Trophoblast cell (in vitro differentiated cells and primary cell): ENCODE data around the gene OR52A5.
"Not testable (repeated sequence)": the region's sequence is repeated elsewhere in the genome, so short reads cannot be mapped to it uniquely, and the experiment has no call there.

Experiments
- DNase-seq, 2 donors: peaks; one replicate each; pipeline ENCODE4 v3.0.0-alpha.2; 2016
- H2AFZ ChIP-seq: 2 replicates; pipeline ENCODE4 v1.6.1; 2013; ENCODE audit warnings: low read length, moderate library complexity, mild to moderate bottlenecking; ENCODE audit not compliant: insufficient read depth, poor library complexity
- H2AK5ac ChIP-seq: 2 replicates; pipeline ENCODE4 v1.6.1; 2013; ENCODE audit warnings: mild to moderate bottlenecking, low read length
- H2BK120ac ChIP-seq: 2 replicates; pipeline ENCODE4 v1.6.1; 2013; ENCODE audit warnings: low read length, mild to moderate bottlenecking, moderate library complexity; ENCODE audit not compliant: insufficient read depth, poor library complexity
- H2BK12ac ChIP-seq: 2 replicates; pipeline ENCODE4 v1.6.1; 2013; ENCODE audit warnings: mild to moderate bottlenecking, low read length, moderate library complexity
- H2BK5ac ChIP-seq: 2 replicates; pipeline ENCODE4 v1.6.1; 2013; ENCODE audit warnings: low read length, low read depth, moderate library complexity, mild to moderate bottlenecking; ENCODE audit not compliant: poor library complexity
- H3K14ac ChIP-seq: 2 replicates; pipeline ENCODE4 v1.6.1; 2013; ENCODE audit warnings: mild to moderate bottlenecking, low read length
- H3K18ac ChIP-seq: 2 replicates; pipeline ENCODE4 v1.6.1; 2013; ENCODE audit warnings: mild to moderate bottlenecking, low read length
- H3K23ac ChIP-seq: 2 replicates; pipeline ENCODE4 v1.6.1; 2013; ENCODE audit warnings: low read length
- H3K27ac ChIP-seq: 2 replicates; pipeline ENCODE4 v1.5.1; 2013; ENCODE audit warnings: low read depth, mild to moderate bottlenecking, inconsistent platforms, low read length, moderate library complexity
- H3K27me3 ChIP-seq: 2 replicates; pipeline ENCODE4 v1.6.1; 2013; ENCODE audit warnings: inconsistent platforms, mild to moderate bottlenecking, low read length, moderate library complexity; ENCODE audit not compliant: insufficient read depth
- H3K36me3 ChIP-seq, 2 experiments: 1 replicate in 1 of 2; 2 replicates in 1 of 2; pipeline ENCODE4 v1.6.1; 2013; ENCODE audit warnings: low read length in 2 of 2, mild to moderate bottlenecking in 2 of 2, moderate library complexity in 1 of 2; ENCODE audit not compliant: insufficient read depth in 2 of 2, control insufficient read depth in 1 of 2
- H3K4ac ChIP-seq: 2 replicates; pipeline ENCODE4 v1.6.1; 2013; ENCODE audit warnings: low read depth, mild to moderate bottlenecking, low read length, moderate library complexity
- H3K4me1 ChIP-seq, 2 experiments: 1 replicate in 1 of 2; 2 replicates in 1 of 2; pipeline ENCODE4 v1.6.1; 2013; ENCODE audit warnings: low read length in 2 of 2, mild to moderate bottlenecking in 2 of 2, moderate library complexity in 1 of 2; ENCODE audit not compliant: insufficient read depth in 2 of 2, control insufficient read depth in 1 of 2
- H3K4me2 ChIP-seq: 2 replicates; pipeline ENCODE4 v1.6.1; 2013; ENCODE audit warnings: inconsistent platforms, mild to moderate bottlenecking, low read length, moderate library complexity
- H3K4me3 ChIP-seq: 2 replicates; pipeline ENCODE4 v1.5.1; 2013; ENCODE audit warnings: mild to moderate bottlenecking, low read depth, low read length, inconsistent platforms
- H3K79me1 ChIP-seq: one replicate; pipeline ENCODE4 v1.6.1; 2013; ENCODE audit warnings: low read length
- H3K79me2 ChIP-seq: 2 replicates; pipeline ENCODE4 v1.6.1; 2013; ENCODE audit warnings: low read length, mild to moderate bottlenecking; ENCODE audit not compliant: control insufficient read depth, insufficient read depth, poor library complexity
- H3K9ac ChIP-seq: 2 replicates; pipeline ENCODE4 v1.6.1; 2013; ENCODE audit warnings: mild to moderate bottlenecking, low read length
- H3K9me3 ChIP-seq: 2 replicates; pipeline ENCODE4 v1.6.1; 2013; ENCODE audit warnings: low read depth, mild to moderate bottlenecking, control low read depth, inconsistent platforms, low read length; ENCODE audit not compliant: insufficient read depth
- H4K12ac ChIP-seq: 2 replicates; pipeline ENCODE4 v1.6.1; 2013; ENCODE audit warnings: low read depth, mild to moderate bottlenecking, low read length, moderate library complexity
- H4K8ac ChIP-seq: 2 replicates; pipeline ENCODE4 v1.6.1; 2013; ENCODE audit warnings: low read depth, mild to moderate bottlenecking, low read length, moderate library complexity
- H4K91ac ChIP-seq: one replicate; pipeline ENCODE4 v1.6.1; 2013; ENCODE audit warnings: low read depth, mild to moderate bottlenecking, low read length, moderate library complexity
- WGBS: extraction: QIAGEN DNeasy Blood & Tissue Kit; methylation state at CpG from one replicate; pipeline ENCODE4 v1.1.7; 2013; ENCODE audit warnings: missing lambda C conversion rate; ENCODE audit not compliant: insufficient read length, insufficient coverage; ENCODE audit errors: extremely low coverage; 5-methylcytosine and 5-hydroxymethylcytosine counted together

The OR52A5 gene

DNA sequence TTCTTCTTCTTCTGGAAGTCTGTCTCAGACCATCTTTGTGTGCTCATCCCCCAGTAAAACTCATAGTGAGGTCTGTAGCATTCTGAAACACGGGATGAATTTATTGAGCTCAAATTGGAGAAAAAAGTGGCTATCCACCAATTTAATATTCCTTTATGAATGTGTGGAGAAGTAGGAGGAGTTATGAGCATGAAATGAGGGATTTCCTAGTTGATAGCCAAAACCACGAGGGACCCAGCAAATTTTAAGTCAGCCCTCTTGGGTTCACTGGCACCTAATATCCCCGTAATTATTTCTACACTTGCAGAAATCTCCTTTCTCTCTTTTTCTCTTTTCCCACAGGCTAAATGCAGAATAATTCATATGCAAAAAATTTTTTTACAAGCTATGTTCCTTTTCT is 16.5 kb upstream of the OR52A5 start, which contains the start of gene OR52A1:
Gene OR52A1 (minus strand): TSS at position 101 of the 400 bp plus-strand sequence. CDS start 2,388 bp downstream, outside the sequence.
- Histone ChIP-seq H3K14ac (no peak within 1 kb of the TSS), H4K8ac (no peak within 1 kb of the TSS), H2BK120ac (no peak within 1 kb of the TSS), H2AK5ac (no peak within 1 kb of the TSS), H3K9ac (no peak within 1 kb of the TSS), H3K4me2 (no peak within 1 kb of the TSS), H3K4ac (no peak within 1 kb of the TSS), H3K4me3 (no peak within 1 kb of the TSS), H3K79me2 (no peaks in the 10 kb centered on the region), H4K91ac (no peak within 1 kb of the TSS), H3K79me1 (no peaks in the 10 kb centered on the region), H4K12ac (no peak within 1 kb of the TSS), H2BK5ac (no peak within 1 kb of the TSS), H2BK12ac (no peak within 1 kb of the TSS), H3K23ac (no peak within 1 kb of the TSS), H3K27me3 (no peaks in the 10 kb centered on the region), H3K18ac (no peak within 1 kb of the TSS), H3K9me3 (no peaks in the 10 kb centered on the region), H2AFZ (no peak within 1 kb of the TSS), H3K4me1 (no peaks in the 10 kb centered on the region), H3K36me3 (no peaks in the 10 kb centered on the region), H3K27ac (no peak within 1 kb of the TSS)
- WGBS = no CpG with 5 or more reads among the region's 3 CpGs
- no peak for DNase-seq

- H2BK5ac ChIP-seq = no peak overlapping the region
- no peaks in the 10 kb centered on the region for H3K36me3 ChIP-seq
- H2AK5ac ChIP-seq = no peak overlapping the region
- H3K4me1 ChIP-seq = no peaks in the 10 kb centered on the region
- H3K79me2 ChIP-seq = no peaks in the 10 kb centered on the region
- no peak overlapping the region for H4K91ac ChIP-seq
- H4K12ac ChIP-seq = no peak overlapping the region
- no peak overlapping the region for H3K4me2 ChIP-seq
- H3K18ac ChIP-seq = no peak overlapping the region
- no peak overlapping the region for H2BK120ac ChIP-seq
- H3K27ac ChIP-seq = no peak overlapping the region
- no peak overlapping the region for H3K4ac ChIP-seq
- H2AFZ ChIP-seq = no peak overlapping the region
- WGBS = no CpG with 5 or more reads among the region's 3 CpGs
- no peaks in the 10 kb centered on the region for H3K9me3 ChIP-seq
- no peak overlapping the region for H3K4me3 ChIP-seq
- H3K23ac ChIP-seq = no peak overlapping the region
- H3K9ac ChIP-seq = no peak overlapping the region
- H4K8ac ChIP-seq = no peak overlapping the region
- no peak overlapping the region for H2BK12ac ChIP-seq
- H3K27me3 ChIP-seq = no peaks in the 10 kb centered on the region
- DNase-seq = no peak
- H3K79me1 ChIP-seq = no peaks in the 10 kb centered on the region
- H3K14ac ChIP-seq = no peak overlapping the region
Measured at GRCh38 chr11:5153574-5154431, 15.6 kb upstream of the OR52A5 start.

DNA sequence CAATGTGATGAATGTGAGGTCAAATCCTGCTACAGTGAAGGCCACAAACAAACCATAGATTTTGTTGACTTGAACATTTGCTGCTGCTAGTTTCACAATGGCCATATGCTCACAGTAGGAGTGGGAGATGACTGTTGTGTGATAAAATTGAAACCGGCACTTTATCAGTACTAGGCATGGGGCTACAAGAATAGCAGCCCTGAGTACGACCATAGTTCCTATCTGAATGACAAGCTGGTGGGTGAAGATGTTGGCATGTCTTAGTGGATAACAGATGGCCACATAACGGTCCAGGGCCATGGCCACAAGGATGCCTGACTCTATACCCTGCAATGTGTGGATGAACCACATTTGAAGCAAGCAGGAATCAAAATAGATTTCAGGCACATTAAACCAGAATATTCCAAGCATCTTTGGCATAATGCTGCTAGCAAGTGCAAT is 13.6 kb upstream of the OR52A5 start:
- Histone ChIP-seq H3K18ac (no peak overlapping the region), H3K9me3 (no peaks in the 10 kb centered on the region), H2AK5ac (no peak overlapping the region), H3K4me2 (no peak overlapping the region), H3K4me3 (no peak overlapping the region), H2AFZ (no peak overlapping the region), H4K8ac (no peak overlapping the region), H4K12ac (no peak overlapping the region), H3K14ac (no peak overlapping the region), H3K4ac (no peak overlapping the region), H3K27me3 (no peaks in the 10 kb centered on the region), H4K91ac (no peak overlapping the region), H2BK12ac (no peak overlapping the region), H2BK120ac (no peak overlapping the region), H3K79me2 (no peaks in the 10 kb centered on the region), H3K9ac (no peak overlapping the region), H3K27ac (no peak overlapping the region), H3K79me1 (no peaks in the 10 kb centered on the region), H3K23ac (no peak overlapping the region), H3K36me3 (no peaks in the 10 kb centered on the region), H3K4me1 (no peaks in the 10 kb centered on the region), H2BK5ac (no peak overlapping the region)
- DNase-seq = no peak
- no CpG with 5 or more reads among the region's 3 CpGs for WGBS

- no CpG with 5 or more reads among the region's 21 CpGs for WGBS
- H3K9ac ChIP-seq, H3K79me2 ChIP-seq, DNase-seq, H3K14ac ChIP-seq, H3K4me1 ChIP-seq, H3K18ac ChIP-seq, H3K79me1 ChIP-seq, H4K8ac ChIP-seq, H2AFZ ChIP-seq, H4K91ac ChIP-seq, H4K12ac ChIP-seq, H3K27me3 ChIP-seq, H3K4ac ChIP-seq, H3K4me3 ChIP-seq, H2BK12ac ChIP-seq, H2AK5ac ChIP-seq, H2BK120ac ChIP-seq, H3K36me3 ChIP-seq, H2BK5ac ChIP-seq, H3K4me2 ChIP-seq, H3K23ac ChIP-seq, H3K27ac ChIP-seq, H3K9me3 ChIP-seq: not testable (repeated sequence)
Measured at GRCh38 chr11:5144206-5144605, 6.0 kb upstream of the OR52A5 start.
